ENCODE data around the gene ARL6IP6. TPM values are rescaled to one million over a fixed set of nuclear protein-coding genes. Genes with fewer than 3 reads are reported as not detected.

Gene ARL6IP6
- total RNA-seq, 1 experiment from 2014 or later = 27.2 TPM

GRCh38 chr2:152678808-152679207, 39.6 kb upstream of the ARL6IP6 start:
- peaks cover 27% of the 10 kb centered on the region for H4K20me1 ChIP-seq (ENCODE audit: insufficient read depth)
- no TSS peak for BruUV-seq (replicated peaks)
- ChIA-PET CTCF (no interaction called here), POLR2A (ENCODE audit: unreplicated experiment) (no interaction called here)
- no peaks in the 10 kb centered on the region for H3K79me2 ChIP-seq (ENCODE audit: low read depth)
- no peak overlapping the region for H2AFZ ChIP-seq
- no peaks in the 10 kb centered on the region for H3K4me1 ChIP-seq (replicated peaks; ENCODE audit: insufficient read depth)
- no peaks in the 10 kb centered on the region for H3K9me3 ChIP-seq (ENCODE audit: insufficient read depth, low read depth)
- H3K27ac ChIP-seq = no peak overlapping the region
- no peak overlapping the region for H3K4me2 ChIP-seq
- TF ChIP-seq CTCF (conservative IDR thresholded peaks at IDR 0.05) = no peak
- TF ChIP-seq EZH2 (IDR thresholded peaks at IDR 0.05; ENCODE audit: low read depth) = no peak
- peaks cover 68% of the 10 kb centered on the region for H3K36me3 ChIP-seq (ENCODE audit: low read depth)
- no peak for DNase-seq
- no peaks in the 10 kb centered on the region for H3K27me3 ChIP-seq (ENCODE audit: insufficient read depth, low read depth)
- H3K9me2 ChIP-seq (ENCODE audit: insufficient read depth) = no peaks in the 10 kb centered on the region
- intact Hi-C loops (cut with micrococcal nuclease; ENCODE audit: unreplicated experiment) = no loop called here
- no peak overlapping the region for H3K4me3 ChIP-seq
- H3F3A ChIP-seq (ENCODE audit: insufficient read depth, low read depth) = no peaks in the 10 kb centered on the region

GRCh38 chr2:152682663-152683062, 35.8 kb upstream of the ARL6IP6 start:
- intact Hi-C loops (cut with micrococcal nuclease; ENCODE audit: unreplicated experiment) = no loop called here
- Histone ChIP-seq H4K20me1 (ENCODE audit: insufficient read depth) (peaks cover 43% of the 10 kb centered on the region), H3K4me1 (replicated peaks; ENCODE audit: insufficient read depth) (no peaks in the 10 kb centered on the region), H3K79me2 (ENCODE audit: low read depth) (peaks cover 13% of the 10 kb centered on the region; the same call in 1 of the 2 replicates), H3K9me2 (ENCODE audit: insufficient read depth) (no peaks in the 10 kb centered on the region), H2AFZ (no peak overlapping the region), H3F3A (ENCODE audit: insufficient read depth, low read depth) (no peaks in the 10 kb centered on the region), H3K36me3 (ENCODE audit: low read depth) (peaks cover 33% of the 10 kb centered on the region; the same call in 1 of the 2 replicates), H3K9me3 (ENCODE audit: insufficient read depth, low read depth) (no peaks in the 10 kb centered on the region), H3K27me3 (ENCODE audit: insufficient read depth, low read depth) (no peaks in the 10 kb centered on the region), H3K27ac (no peak overlapping the region), H3K4me2 (no peak overlapping the region), H3K4me3 (no peak overlapping the region)
- BruUV-seq (replicated peaks) = no TSS peak
- no peak for DNase-seq
- CTCF ChIA-PET = no interaction called here
- POLR2A ChIA-PET (ENCODE audit: unreplicated experiment) = no interaction called here
- no peak for TF ChIP-seq CTCF (conservative IDR thresholded peaks at IDR 0.05)
- no peak for TF ChIP-seq EZH2 (IDR thresholded peaks at IDR 0.05; ENCODE audit: low read depth)

DNA sequence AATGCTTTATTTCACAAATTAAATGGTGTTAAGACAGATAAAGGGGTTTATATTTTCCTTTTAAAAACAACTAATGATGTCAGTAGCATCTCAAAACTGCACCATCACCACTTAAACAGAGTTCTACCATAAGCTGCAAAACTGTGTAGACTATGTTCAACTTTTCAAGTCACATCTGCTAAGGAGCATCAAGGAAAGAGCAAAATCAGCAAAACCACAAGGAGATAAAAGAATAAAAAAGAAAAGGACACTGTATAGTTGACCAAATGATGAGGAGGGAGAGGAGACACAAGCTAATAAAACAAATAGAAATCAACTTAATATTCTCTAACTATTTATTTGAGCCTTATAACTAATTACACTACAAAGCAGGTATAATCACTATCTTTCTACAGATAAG, 35.0 kb upstream of the ARL6IP6 start:
- ChIA-PET POLR2A (ENCODE audit: unreplicated experiment) (no interaction called here), CTCF (no interaction called here)
- Histone ChIP-seq H3K4me3 (no peak overlapping the region), H3K79me2 (ENCODE audit: low read depth) (peaks cover 13% of the 10 kb centered on the region; the same call in 1 of the 2 replicates), H3K9me2 (ENCODE audit: insufficient read depth) (no peaks in the 10 kb centered on the region), H3K36me3 (ENCODE audit: low read depth) (peaks cover 32% of the 10 kb centered on the region; the same call in 1 of the 2 replicates), H3K27ac (no peak overlapping the region), H3K4me2 (no peak overlapping the region), H3F3A (ENCODE audit: insufficient read depth, low read depth) (no peaks in the 10 kb centered on the region), H3K27me3 (ENCODE audit: insufficient read depth, low read depth) (no peaks in the 10 kb centered on the region), H3K4me1 (replicated peaks; ENCODE audit: insufficient read depth) (no peaks in the 10 kb centered on the region), H4K20me1 (ENCODE audit: insufficient read depth) (peaks cover 40% of the 10 kb centered on the region), H2AFZ (no peak overlapping the region), H3K9me3 (ENCODE audit: insufficient read depth, low read depth) (no peaks in the 10 kb centered on the region)
- DNase-seq = no peak
- no peak for TF ChIP-seq CTCF (conservative IDR thresholded peaks at IDR 0.05)
- no peak for TF ChIP-seq EZH2 (IDR thresholded peaks at IDR 0.05; ENCODE audit: low read depth)
- intact Hi-C loops (cut with micrococcal nuclease; ENCODE audit: unreplicated experiment) = no loop called here
- no TSS peak for BruUV-seq (replicated peaks)
